ENCODE results near the gene NARS2.

DNA sequence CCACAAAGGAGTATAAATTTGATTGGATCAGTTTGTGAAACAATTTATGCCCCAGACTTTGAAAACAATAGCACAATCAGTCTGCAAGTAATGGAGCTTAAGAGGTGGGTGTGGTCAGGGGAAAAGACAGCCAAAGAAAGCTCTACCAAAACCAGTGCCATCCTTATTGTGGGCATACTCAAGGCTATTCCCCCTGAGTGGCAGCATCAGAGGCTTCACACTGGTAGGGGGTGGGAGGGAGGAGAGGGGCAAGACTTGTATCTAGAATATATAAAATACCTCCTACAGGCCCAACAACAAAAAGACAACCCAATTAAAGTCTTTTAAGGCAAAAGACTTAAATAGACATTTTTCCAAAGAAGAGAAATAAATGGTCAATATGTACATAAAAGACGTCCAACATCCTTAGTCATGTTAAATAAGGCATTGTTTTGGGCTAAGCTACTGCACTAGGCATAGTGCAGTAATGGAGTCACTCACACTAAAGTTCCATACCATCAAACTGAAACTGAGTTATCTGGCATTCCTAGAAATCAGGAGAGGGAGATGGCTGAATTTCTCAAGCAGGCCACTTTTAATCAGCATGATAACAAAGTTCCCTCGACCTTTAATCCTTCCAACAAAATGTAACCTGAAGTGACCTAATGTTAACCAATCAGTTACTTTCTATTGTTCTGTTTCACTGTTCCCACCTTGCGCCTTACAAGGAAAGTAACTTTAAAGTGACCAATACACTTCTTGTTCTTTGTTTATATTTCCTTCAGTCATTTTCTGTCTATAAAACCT is 24.8 kb downstream of the NARS2 start:
- TF ChIP-seq POLR2A (IDR thresholded peaks at IDR 0.05) (no peak), POLR2AphosphoS5 (IDR thresholded peaks at IDR 0.05) (no peak)
- TF ChIP-seq, protein P1, sequence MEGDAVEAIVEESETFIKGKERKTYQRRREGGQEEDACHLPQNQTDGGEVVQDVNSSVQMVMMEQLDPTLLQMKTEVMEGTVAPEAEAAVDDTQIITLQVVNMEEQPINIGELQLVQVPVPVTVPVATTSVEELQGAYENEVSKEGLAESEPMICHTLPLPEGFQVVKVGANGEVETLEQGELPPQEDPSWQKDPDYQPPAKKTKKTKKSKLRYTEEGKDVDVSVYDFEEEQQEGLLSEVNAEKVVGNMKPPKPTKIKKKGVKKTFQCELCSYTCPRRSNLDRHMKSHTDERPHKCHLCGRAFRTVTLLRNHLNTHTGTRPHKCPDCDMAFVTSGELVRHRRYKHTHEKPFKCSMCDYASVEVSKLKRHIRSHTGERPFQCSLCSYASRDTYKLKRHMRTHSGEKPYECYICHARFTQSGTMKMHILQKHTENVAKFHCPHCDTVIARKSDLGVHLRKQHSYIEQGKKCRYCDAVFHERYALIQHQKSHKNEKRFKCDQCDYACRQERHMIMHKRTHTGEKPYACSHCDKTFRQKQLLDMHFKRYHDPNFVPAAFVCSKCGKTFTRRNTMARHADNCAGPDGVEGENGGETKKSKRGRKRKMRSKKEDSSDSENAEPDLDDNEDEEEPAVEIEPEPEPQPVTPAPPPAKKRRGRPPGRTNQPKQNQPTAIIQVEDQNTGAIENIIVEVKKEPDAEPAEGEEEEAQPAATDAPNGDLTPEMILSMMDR (IDR thresholded peaks at IDR 0.05), result no peak

Data from breast epithelium (tissue), 3 donors.